Measurements from ENCODE around the gene CXCL17. TPM values are rescaled to one million over a fixed set of nuclear protein-coding genes. Genes with fewer than 3 reads are reported as not detected.

CXCL17 gene
- total RNA-seq, 1 donor from 2014 or later, result not detected

DNA sequence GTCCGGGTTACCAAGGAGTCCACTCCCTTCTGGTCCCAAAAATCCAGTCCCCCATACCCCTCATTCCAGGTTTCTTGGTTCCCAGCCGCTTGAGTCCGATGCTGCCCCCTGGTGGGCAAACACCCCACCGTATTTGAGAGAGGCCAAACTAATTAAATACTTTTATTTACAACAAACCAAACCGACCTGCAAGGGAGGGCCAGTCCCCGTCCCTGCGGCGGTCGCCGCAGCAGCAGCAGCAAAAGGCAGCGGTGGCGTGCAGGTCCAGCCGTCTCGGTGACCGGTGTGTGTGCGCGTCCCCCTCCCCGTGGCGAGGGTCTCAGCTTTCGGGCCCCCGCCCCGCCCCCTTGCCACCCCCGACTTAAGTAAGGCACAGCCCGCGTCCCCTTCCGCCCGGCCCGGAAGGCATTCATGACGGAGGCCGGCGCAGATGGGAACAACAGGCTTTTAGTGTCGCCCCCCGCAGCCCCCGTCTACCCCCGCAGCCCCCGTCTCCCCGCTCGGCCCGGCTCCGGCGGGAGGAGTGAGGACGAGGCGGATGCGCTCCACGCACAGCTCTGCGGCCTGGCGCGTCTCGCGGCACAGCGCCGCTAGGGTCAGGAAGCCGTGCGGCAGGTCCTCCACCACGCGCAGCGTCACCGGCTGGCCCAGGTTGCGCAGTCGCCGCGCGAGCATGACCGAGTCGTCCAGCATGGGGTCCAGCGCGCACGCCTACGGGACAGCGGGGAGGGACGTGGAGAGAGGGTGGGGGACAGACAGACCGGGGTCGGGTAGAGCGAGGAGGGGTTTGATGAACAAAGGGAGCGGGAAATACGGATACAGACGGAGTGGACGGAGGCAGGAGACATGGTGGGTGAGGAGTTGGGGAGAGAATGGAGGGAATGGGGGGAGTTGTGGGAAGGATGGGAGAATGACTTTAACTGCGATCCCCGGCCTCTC is 41.1 kb downstream of the CXCL17 start:
- DNase-seq (ENCODE audit: low read depth), result peak; percentile 79

DNA sequence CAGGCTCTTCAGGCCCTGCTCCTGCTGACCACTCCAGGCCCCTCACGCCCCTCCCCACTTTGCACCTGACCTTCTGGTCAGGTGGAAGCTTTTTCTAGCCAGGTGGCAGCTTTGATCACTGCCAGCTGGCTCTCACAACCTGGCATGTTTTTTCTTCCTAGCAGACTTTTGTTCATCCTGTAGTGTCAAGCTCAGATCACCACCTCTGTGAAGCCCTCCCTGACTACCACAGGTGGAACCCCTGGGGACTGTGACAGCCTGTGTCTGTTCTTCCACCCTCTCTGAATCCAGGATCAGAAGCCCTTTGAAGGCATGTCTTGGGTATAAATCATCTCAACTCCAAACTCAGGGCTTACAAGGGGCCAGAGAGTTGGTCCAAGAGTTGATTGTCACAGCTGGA is 42.3 kb downstream of the CXCL17 start:
- no peak for DNase-seq (ENCODE audit: low read depth)

DNA sequence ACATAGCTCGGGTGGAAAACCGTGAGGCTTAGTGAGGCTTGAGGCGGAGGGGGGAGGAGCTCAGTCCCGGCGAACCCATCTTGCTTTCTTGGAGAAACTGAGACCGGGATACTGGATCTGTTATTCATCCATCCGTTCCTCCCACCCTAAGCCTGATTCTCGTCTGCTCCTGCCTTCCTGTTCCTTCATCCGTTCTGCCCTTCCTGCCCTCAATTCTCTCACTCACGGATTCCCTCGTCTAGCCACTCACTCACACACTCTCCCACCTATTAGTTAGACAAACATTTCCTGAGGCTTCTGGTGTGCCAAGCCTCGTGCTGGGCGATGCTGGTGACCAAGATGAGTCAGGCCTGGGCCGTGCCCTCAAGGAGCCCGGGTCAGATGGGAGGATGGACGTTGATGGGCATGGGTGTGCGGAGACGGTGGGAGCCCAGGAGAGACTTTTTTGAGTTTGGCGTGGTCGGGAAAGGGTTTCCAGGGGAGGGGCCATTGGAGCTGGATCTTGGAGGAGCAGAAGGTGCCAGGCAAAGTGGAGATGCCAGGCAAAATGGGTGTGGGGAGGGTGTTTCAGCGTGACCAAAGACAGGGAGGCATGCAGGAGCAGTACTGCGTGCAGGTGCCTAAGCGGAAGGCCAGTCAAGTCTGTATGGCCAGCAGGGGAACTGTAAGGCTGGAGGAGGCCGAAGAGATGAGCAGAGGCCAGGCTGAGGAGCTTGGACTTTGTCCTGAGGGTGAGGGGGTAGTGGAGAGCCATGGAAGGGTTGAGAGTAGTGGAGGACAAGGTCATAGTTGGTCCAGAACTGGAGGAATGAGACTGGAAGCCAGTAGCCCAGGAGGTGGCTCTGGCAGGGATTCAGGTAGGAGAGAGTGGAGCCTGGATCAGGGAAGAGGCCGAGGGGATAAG is 45.2 kb downstream of the CXCL17 start:
- no peak for DNase-seq (ENCODE audit: low read depth)

DNA sequence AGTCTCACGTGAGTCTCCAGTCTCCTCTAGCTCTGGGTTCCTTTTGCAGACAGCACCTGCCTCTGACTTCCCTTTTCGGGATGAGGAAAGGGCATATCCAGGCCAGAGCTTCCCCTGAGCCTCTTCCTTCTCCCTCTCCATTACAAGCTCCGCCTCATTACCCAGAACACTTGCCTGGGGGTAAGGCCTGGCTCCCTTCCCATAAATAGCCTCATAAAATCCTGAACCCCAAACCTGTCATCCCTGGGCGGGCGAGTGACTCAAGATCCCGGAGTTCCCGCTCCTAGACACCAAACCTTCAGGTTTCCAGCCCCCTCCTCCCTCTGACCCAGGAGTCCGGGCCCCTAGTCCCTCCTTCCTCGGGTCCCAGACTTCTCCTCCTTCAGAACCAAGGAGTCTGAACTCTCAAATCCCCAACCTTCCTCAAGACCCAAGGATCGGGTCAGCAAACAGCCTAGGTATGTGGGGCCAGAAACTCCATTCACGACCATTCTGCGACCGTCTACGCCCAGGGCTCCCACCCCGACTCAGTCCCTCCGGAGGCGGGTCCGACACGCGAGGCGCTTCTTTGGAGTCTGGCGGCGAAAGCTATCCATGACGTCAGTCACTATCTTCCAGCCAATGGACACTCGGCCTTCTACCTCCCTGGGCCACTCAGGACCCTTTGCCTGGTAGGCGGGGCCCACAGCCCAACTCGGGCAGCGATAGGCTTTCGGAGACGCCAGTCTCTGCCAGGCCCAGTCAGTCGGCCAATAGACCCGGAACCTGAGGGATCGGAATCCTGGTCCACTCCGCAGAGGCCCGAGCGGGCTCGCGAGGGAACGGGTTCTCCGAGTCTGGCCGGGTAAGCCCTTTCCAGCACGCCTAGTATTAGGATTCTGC is 46.1 kb downstream of the CXCL17 start:
- DNase-seq (ENCODE audit: low read depth), result peak; percentile 99

DNA sequence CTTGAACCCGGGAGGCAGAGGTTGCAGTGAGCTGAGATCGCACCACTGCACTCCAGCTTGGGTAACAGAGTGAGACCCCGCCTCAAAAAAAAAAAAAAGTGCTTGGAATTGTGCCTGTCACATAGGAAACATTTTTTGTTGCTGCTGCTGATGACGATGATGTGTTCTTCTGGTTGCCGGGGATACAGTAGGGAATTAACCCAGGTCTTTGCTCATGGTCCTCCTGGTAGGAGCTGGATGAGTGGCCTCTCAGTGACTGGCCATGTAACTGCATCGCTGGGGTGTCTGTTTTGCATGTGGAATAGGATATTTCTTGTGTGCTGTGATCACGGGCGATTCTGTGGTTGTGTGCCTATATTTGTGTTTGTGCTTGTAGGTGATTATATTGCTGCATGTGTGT is 48.0 kb downstream of the CXCL17 start:
- DNase-seq (ENCODE audit: low read depth), result no peak

DNA sequence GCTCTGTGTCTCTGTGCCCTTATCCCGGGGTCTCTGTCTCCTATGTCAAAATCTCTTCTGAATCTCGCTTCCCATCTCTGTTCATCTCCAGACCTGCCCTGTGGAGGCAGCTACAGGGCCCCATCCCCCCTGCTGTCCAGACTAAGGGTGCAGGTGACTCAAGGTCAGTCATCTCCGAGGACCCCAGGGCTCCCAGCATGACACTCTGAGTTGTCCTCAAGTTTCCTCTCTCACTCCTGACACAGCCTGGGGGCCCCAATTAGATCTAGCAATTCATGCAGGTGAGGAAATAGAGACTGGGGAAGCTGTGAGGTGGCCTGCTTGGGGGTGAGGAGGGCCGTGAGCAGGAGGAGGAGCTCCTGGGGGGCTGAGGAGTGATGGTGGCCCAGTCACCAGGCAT is 50.6 kb downstream of the CXCL17 start:
- no peak for DNase-seq (ENCODE audit: low read depth)

DNA sequence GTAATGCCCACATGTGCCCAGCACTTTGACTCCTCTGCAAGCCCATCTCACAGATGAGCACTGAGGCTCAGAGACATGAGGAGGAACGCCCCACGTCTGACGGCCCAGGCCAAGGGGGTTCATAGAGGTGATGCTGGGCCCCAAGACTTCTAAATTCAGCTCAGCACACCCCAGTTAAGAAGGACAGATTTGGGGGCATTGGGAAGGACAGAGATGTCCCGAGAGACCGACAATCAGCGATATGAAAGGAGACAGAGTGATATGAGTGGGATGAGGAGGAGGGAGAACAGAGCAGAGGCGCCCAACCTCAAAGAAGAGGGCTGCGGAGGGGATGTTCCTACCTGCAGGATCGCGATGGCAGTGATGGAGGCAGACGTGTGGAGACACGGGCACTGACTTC is 52.8 kb downstream of the CXCL17 start, which contains the start of gene CNFN:
Gene CNFN (minus strand): TSS at position 399 of the 400 bp plus-strand sequence. CDS start 1,260 bp downstream, outside the sequence.
- no peak for DNase-seq (ENCODE audit: low read depth)

DNA sequence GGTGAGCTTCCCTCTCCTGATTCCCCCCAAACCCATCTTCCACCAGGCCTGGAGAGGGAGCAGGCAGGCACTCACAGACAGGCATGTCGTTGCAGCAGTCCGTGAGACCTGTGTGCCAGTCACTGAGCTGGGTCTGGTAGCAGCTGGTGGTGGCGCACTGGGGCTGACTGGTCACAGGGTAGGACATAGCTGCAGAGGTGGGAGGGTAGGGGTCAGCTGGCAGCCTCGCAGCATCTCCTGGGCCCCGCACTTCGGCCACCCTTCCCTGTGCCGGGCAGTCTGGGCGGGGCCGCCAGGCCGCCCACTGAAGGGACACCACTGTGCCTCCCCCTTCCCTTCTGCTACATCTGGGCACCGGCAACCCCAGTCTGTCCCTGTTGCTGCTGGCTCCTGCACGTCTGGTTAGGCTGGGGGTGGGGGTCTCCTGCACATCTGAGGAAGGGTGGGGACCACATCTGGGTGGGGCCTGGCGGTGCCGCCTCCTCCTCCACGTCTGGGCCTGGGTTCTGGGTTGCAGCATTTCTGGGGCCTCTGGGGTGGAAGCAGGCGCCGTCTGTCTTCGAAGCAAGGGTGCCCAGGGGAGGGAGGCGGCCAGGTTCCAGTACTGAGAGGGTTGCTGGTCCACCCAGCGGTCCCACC is 53.8 kb downstream of the CXCL17 start:
- DNase-seq (ENCODE audit: low read depth), result no peak

DNA sequence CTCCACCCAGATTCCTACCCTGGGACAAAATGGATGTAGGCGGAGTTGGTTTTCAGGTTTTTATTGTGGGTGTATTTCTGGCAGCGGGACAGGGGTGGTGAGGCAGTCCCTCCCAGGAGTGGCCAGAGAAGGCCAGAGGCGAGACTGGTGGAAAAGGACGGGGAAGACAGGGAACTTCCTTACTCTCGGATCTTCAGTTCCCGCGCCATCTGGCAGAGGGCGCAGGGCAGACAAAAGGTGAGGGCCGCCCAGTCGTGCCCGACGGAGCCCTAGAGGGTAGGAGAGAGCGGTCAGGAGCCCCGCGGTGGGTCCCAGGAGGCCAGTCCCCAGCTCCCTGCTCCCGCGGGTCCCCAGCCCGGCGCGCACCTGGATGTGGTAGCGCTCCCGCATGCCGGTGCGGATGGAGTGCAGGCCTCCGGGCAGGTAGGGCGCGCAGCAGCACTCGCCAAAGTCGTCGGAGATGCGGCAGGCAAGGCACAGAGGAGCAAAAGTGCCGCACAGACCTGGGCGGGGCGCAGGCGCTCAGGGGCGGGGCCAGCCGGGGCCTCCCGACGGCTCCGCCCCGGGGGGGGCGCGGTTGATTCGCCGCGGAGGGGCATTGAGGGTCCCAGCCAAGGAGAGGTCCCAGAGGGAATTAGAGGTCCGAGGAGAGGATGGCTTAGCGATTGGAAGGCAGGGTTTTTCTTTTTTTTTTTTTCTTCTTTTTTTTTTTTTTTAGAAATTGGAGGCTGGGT is 55.6 kb downstream of the CXCL17 start:
- DNase-seq (ENCODE audit: low read depth), result peak; percentile 59

DNA sequence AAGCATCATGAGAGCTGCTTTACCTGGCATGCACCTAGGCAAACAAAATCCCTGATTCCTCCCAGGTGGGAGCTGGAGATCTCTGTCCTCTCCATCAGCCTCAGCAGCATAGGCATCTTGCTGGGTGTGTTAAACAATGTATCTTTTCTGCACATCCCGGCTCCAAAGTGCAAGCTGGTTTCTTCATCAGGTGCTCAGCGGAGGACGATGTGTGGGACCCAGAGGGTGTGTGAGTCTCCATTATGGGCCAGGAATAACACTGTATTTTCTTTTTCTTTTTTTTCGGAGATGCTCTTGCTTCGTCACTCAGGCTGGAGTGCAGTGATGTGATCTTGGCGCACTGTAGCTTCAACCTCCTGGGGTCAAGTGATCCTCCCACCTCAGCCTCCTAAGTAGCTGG is 62.6 kb downstream of the CXCL17 start:
- DNase-seq (ENCODE audit: low read depth), result no peak

Other genes with a start within 250 kb of the CXCL17 start
- gene DEDD2, start 225.3 kb downstream of the CXCL17 start, total RNA-seq, result 26.3 and 34.5 TPM in 2 replicates
- 6.6 and 7.1 TPM in 2 replicates for gene ZNF526, start 222.6 kb downstream of the CXCL17 start, total RNA-seq
- gene GSK3A, start 200.3 kb downstream of the CXCL17 start, total RNA-seq, result 30.5 and 35.0 TPM in 2 replicates
- gene ERF, start 187.8 kb downstream of the CXCL17 start, total RNA-seq, result 44.6 and 55.2 TPM in 2 replicates
- 38.8 and 49.0 TPM in 2 replicates for gene CIC, start 173.7 kb downstream of the CXCL17 start, total RNA-seq
- 1.1 and 2.6 TPM in 2 replicates for gene PRR19, start 140.8 kb downstream of the CXCL17 start, total RNA-seq
- 21.7 and 29.1 TPM in 2 replicates for gene PAFAH1B3, start 140.3 kb downstream of the CXCL17 start, total RNA-seq
- gene TMEM145, start 129.6 kb downstream of the CXCL17 start, total RNA-seq, result 1.6 TPM in 1 of 2 replicates, not detected in the other
- gene MEGF8, start 117.3 kb downstream of the CXCL17 start, total RNA-seq, result 24.6 and 29.5 TPM in 2 replicates
- gene CNFN, start 52.6 kb downstream of the CXCL17 start, total RNA-seq, result not detected in 2 replicates
- gene LIPE, start 15.6 kb downstream of the CXCL17 start, total RNA-seq, result 1.5 and 3.7 TPM in 2 replicates
- gene CEACAM1, start 85.5 kb upstream of the CXCL17 start, total RNA-seq, result not detected in 2 replicates
- gene CEACAM8, start 152.0 kb upstream of the CXCL17 start, total RNA-seq, result not detected in 2 replicates